ENCODE measurements around the gene ZNF776. TPM values are rescaled to one million over a fixed set of nuclear protein-coding genes. Genes with fewer than 3 reads are reported as not detected.

ZNF776 gene
- polyA plus RNA-seq, 1 donor (not counting 4 experiments of a cell fraction or from before 2014, with no cell fraction given): 7.4 TPM

DNA sequence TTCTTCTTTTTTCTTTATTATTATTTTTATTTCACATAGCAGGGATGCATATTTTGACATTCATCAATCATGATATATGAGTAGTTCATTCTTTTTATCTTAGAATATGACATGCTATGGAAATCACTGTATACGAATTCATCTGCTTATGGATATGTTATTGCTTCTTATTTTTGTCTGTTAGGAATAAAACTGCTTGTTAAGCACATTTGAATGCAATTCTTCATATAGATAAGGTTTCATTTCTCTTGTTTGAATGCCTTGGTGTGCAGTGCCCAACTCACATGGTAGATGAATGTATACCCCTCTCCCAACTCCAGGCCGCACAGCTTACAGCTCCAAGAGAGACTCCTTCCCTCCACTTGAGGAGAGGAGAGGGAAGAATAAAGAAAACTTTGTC is 11.3 kb downstream of the ZNF776 start:
- no peak for FAIRE-seq
- no peak for TF ChIP-seq EZH2 (IDR thresholded peaks at IDR 0.05; ENCODE audit: low read length)
- TF ChIP-seq CTCF (optimal IDR thresholded peaks at IDR 0.05 in 1 of 3, IDR thresholded peaks at IDR 0.05 in 1 of 3, conservative IDR thresholded peaks at IDR 0.05 in 1 of 3; ENCODE audit: extremely low read depth in 1 of 3, insufficient read depth in 2 of 3, low read length in 3 of 3): no peak
- Histone ChIP-seq H3K79me2 (ENCODE audit: control insufficient read depth, insufficient read depth, low read length) (peaks cover 3% of the 10 kb centered on the region), H3K4me1 (ENCODE audit: control insufficient read depth, extremely low read depth, insufficient read depth, low read length) (no peaks in the 10 kb centered on the region), H4K20me1 (ENCODE audit: control insufficient read depth, extremely low read depth, insufficient read depth, low read length) (no peaks in the 10 kb centered on the region), H3K36me3 (ENCODE audit: control insufficient read depth in 2 of 2, extremely low read depth in 1 of 2, insufficient read depth in 2 of 2, low read length in 2 of 2) (peaks cover 30 to 32% of the 10 kb centered on the region in 2 experiments), H2AFZ (ENCODE audit: control insufficient read depth, low read length) (no peak overlapping the region), H3K9me1 (ENCODE audit: control insufficient read depth, extremely low read depth, insufficient read depth, low read length) (no peaks in the 10 kb centered on the region), H3K27me3 (ENCODE audit: control insufficient read depth, extremely low read depth, insufficient read depth, low read length) (no peaks in the 10 kb centered on the region), H3K4me3 (ENCODE audit: control insufficient read depth in 2 of 3, extremely low read depth in 1 of 3, insufficient read depth in 2 of 3, low read depth in 1 of 3, low read length in 3 of 3) (no peak overlapping the region), H3K27ac (ENCODE audit: control insufficient read depth, insufficient read depth, low read length) (no peak overlapping the region), H3K9ac (ENCODE audit: control insufficient read depth, extremely low read depth, insufficient read depth, low read length) (no peak overlapping the region), H3K4me2 (ENCODE audit: control insufficient read depth, extremely low read depth, insufficient read depth, low read depth, low read length) (no peak overlapping the region), H3K9me3 (ENCODE audit: control insufficient read depth, low read depth, low read length) (no peaks in the 10 kb centered on the region)
- dilution Hi-C loops (cut with MboI; ENCODE audit: extremely low pct_ligation_motif_present, low sequenced_read_pairs): no loop called here
- no peak for DNase-seq (ENCODE audit: low read depth, low spot score)

DNA sequence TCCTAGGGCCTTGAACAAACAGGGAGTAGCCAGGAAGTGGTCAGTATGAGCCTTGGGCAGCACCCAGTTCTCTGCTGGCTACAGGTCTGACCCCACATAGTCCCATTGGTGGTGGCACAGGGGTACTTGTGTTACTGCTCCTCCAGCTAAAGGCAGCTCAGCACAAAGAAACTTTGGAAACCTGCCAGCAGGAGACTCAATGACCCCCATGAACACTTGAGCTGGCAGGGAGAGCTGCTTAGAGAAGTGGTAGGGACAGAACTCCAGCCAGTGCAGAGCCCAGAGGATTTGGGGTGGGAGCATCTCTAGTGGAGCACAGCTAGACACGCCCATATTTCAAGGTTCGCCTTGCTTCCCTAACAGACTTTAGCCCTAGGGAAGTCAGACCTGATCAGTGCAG is 12.5 kb downstream of the ZNF776 start:
- peaks cover 19 to 21% of the 10 kb centered on the region in 2 experiments for H3K36me3 ChIP-seq (ENCODE audit: control insufficient read depth in 2 of 2, extremely low read depth in 1 of 2, insufficient read depth in 2 of 2, low read length in 2 of 2)
- H2AFZ ChIP-seq (ENCODE audit: control insufficient read depth, low read length): no peak overlapping the region
- no peak overlapping the region for H3K4me2 ChIP-seq (ENCODE audit: control insufficient read depth, extremely low read depth, insufficient read depth, low read depth, low read length)
- no peak for TF ChIP-seq CTCF (optimal IDR thresholded peaks at IDR 0.05 in 1 of 3, IDR thresholded peaks at IDR 0.05 in 1 of 3, conservative IDR thresholded peaks at IDR 0.05 in 1 of 3; ENCODE audit: extremely low read depth in 1 of 3, insufficient read depth in 2 of 3, low read length in 3 of 3)
- no peak for TF ChIP-seq EZH2 (IDR thresholded peaks at IDR 0.05; ENCODE audit: low read length)
- no peaks in the 10 kb centered on the region for H3K4me1 ChIP-seq (ENCODE audit: control insufficient read depth, extremely low read depth, insufficient read depth, low read length)
- FAIRE-seq: no peak
- dilution Hi-C loops (cut with MboI; ENCODE audit: extremely low pct_ligation_motif_present, low sequenced_read_pairs): no loop called here
- peaks cover 2% of the 10 kb centered on the region for H3K79me2 ChIP-seq (ENCODE audit: control insufficient read depth, insufficient read depth, low read length)
- no peaks in the 10 kb centered on the region for H4K20me1 ChIP-seq (ENCODE audit: control insufficient read depth, extremely low read depth, insufficient read depth, low read length)
- H3K27ac ChIP-seq (ENCODE audit: control insufficient read depth, insufficient read depth, low read length): no peak overlapping the region
- DNase-seq (ENCODE audit: low read depth, low spot score): no peak
- no peaks in the 10 kb centered on the region for H3K27me3 ChIP-seq (ENCODE audit: control insufficient read depth, extremely low read depth, insufficient read depth, low read length)
- H3K4me3 ChIP-seq (ENCODE audit: control insufficient read depth in 2 of 3, extremely low read depth in 1 of 3, insufficient read depth in 2 of 3, low read depth in 1 of 3, low read length in 3 of 3): no peak overlapping the region
- H3K9me1 ChIP-seq (ENCODE audit: control insufficient read depth, extremely low read depth, insufficient read depth, low read length): no peaks in the 10 kb centered on the region
- no peak overlapping the region for H3K9ac ChIP-seq (ENCODE audit: control insufficient read depth, extremely low read depth, insufficient read depth, low read length)
- no peaks in the 10 kb centered on the region for H3K9me3 ChIP-seq (ENCODE audit: control insufficient read depth, low read depth, low read length)

Measured in keratinocyte (primary cell).